Heart right ventricle (tissue), 16 donors: Measurements from ENCODE around the gene SELENOF. TPM values are rescaled to one million over a fixed set of nuclear protein-coding genes. Genes with fewer than 3 reads are reported as not detected.

ENCODE experiments used
- ATAC-seq, 8 donors: fragments of 200-7000 bp; cut with Tn5 transposase; one replicate each; pipeline ENCODE4 v1.9.1; 2020; ENCODE audit warnings: mild to moderate bottlenecking in 8 of 8, moderate library complexity in 8 of 8, moderate number of reproducible peaks in 1 of 8
- DNase-seq, 2 donors: peaks; one replicate each; pipeline ENCODE4 v3.0.0-alpha.2; 2020
- H3K27ac ChIP-seq, 10 donors: fragments of 200-600 bp; sonication (generic) in 2 of 10; one replicate each; pipeline versions ENCODE4 v1.5.0 to v1.8.0; 2020 to 2022; ENCODE audit warnings: mild to moderate bottlenecking in 3 of 10
- H3K27me3 ChIP-seq, 7 donors: fragments of 200-600 bp; one replicate each; pipeline ENCODE4 v1.8.0; 2021 to 2022; ENCODE audit warnings: mild to moderate bottlenecking in 2 of 7
- H3K36me3 ChIP-seq, 9 donors: fragments of 200-600 bp; sonication (generic) in 1 of 9; one replicate each; pipeline versions ENCODE4 v1.5.0 to v1.8.0; 2020 to 2022; ENCODE audit warnings: mild to moderate bottlenecking in 2 of 9
- H3K4me1 ChIP-seq, 9 donors: fragments of 200-600 bp; sonication (generic) in 1 of 9; one replicate each; pipeline versions ENCODE4 v1.5.0 to v1.8.0; 2020 to 2022; ENCODE audit warnings: mild to moderate bottlenecking in 4 of 9
- H3K4me3 ChIP-seq, 10 donors: fragments of 200-600 bp; sonication (generic) in 2 of 10; one replicate each; pipeline versions ENCODE4 v1.5.0 to v1.8.0; 2020 to 2022; ENCODE audit warnings: mild to moderate bottlenecking in 7 of 10, moderate library complexity in 2 of 10
- H3K9me3 ChIP-seq, 11 donors: fragments of 200-600 bp in 10 of 11; sonication (generic) in 2 of 11; one replicate each; pipeline versions ENCODE4 v1.5.0 to v1.8.0; 2013 to 2022; ENCODE audit warnings: mild to moderate bottlenecking in 2 of 11, control low read depth in 1 of 11, moderate library complexity in 1 of 11
- WGBS, 2 donors: extraction: QIAGEN DNeasy Blood & Tissue Kit; methylation state at CpG; one replicate each; pipeline ENCODE4 v1.1.7; 2013; ENCODE audit warnings: inconsistent platforms in 1 of 2; 5-methylcytosine and 5-hydroxymethylcytosine counted together
- intact Hi-C, 10 donors: fragments of 100-400 bp; cut with DNase I; formaldehyde crosslinking; loops; one replicate each; pipeline versions ENCODE4 v1.11.1 to v1.14.2; 2022
- polyA plus RNA-seq, 2 donors: library from polyadenylated mRNA; stranded (reverse); fragments of 200-250 nt; gene quantifications; one replicate each; pipeline ENCODE4 v1.2.3, GENCODE V29; 2013
- total RNA-seq, 10 donors: library from RNA; stranded (reverse); fragmentation: NEBNext Ultra II Directional in 3 of 10; extraction: Animal tissue kit (Norgen Biotek cat#: 25700) in 3 of 10; gene quantifications; one replicate each; pipeline versions ENCODE4 v1.2.1 to v1.2.4, GENCODE V29; 2021 to 2023
- TF ChIP-seq, protein P1 (sequence below), 9 donors: fragments of 200-600 bp; sonication (generic) in 2 of 9; IDR thresholded peaks; one replicate each; pipeline versions ENCODE4 v1.5.0 to v1.8.0; 2021 to 2022; ENCODE audit warnings: antibody characterized with exemption in 9 of 9, mild to moderate bottlenecking in 5 of 9, moderate library complexity in 1 of 9
- donor health status: Arrhythmogenic right ventricular cardiomyopathy.
- donor health status: ischemic (EF 13 %, LVEDD 7.1; RV severe dilation, severe dysfunction).
- donor health status: healthy with polysubstance abuse.
- donor health status: DM: no; HTN: yes; CAD: no.
- donor health status: DM: no; HTN: no; CAD: no.
- donor health status: ischemic (EF 25% LVEDD 6.9; RV normal size, moderate dysfunction).
- donor health status: ischemic (EF 25% LVEDD 5.7; RV mildly dilated, moderate dysfunction).
- donor health status: healthy.
- donor health status: DM: yes; HTN: yes; CAD: no.
- donor health status: Ischemic cardiomyopathy.
- donor health status: ischemic (EF 35%, LVEDD 5.7; RV mildly dilated, moderate dysfunction).
- donor health status: nonischemic (EF 11% LVEDD 7.7; RV severe dilation, severe dysfunction).
- donor health status: DM: yes; HTN: yes; CAD: no.
- donor health status: PGD.
- donor health status: ischemic (EF 29% LVEDD 5.4; RV normal size, mild dysfunction).
- donor health status: nonischemic (EF 23%, LVEDD 6.1; RV moderate dilation, normal function).

The SELENOF gene
- total and polyA plus RNA-seq, 12 donors = 48.2 to 104 (median 73.4) TPM

DNA sequence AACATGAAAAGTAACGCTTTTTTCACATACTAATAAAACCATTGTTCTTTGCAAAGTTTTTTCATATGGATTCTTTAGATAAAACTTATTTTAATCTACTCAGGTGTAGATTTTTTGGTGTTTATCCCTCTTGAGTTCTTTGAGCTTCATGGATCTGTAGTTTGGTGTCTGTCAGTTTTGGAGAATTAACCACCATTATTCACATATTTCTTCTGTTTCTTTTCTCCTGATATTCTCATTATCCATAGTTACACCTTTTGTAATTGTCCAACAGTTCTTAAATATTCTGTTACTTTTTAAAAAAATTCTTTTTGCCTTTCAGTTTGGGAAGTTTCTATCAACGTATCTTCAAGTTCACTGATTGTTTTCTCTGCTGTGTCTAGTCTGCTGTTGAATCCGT is 19.1 kb upstream of the SELENOF start:
- intact Hi-C loops = no loop called here
- H3K4me3 ChIP-seq = no peak overlapping the region

DNA sequence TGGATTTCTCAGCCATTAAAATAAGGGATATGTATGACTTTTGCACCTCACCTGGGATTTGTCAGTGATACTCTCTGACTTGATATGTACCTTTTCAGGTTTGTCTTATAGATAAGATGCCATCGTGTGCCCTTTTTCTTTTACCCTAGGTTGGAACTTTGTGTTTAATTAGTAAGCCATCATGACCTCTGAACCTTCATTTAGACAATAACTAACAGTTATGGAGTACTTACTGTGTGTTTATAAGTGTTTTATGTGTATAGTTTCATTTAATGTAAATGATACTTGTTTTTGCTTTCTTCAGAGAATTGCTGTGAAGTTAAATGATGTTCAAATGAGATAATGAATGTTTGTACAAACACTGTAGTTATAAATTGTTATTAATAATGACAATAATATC is 14.9 kb upstream of the SELENOF start:
- no peak for ATAC-seq
- intact Hi-C loops = no loop called here
- 49 to 58% methylated on average over 1 of the region's 1 CpG for WGBS, 2 donors

More for the DNA sequence above, 19.1 kb upstream of the SELENOF start:
- Histone ChIP-seq H3K27me3 (no peaks in the 10 kb centered on the region), H3K27ac (no peak overlapping the region), H3K36me3 (no peaks in the 10 kb centered on the region), H3K9me3 (no peaks in the 10 kb centered on the region), H3K4me1 (peaks cover 0 to 6% (median 0%) of the 10 kb centered on the region in 9 donors)
- DNase-seq (no peak), ATAC-seq (no peak)
- TF ChIP-seq, protein P1, sequence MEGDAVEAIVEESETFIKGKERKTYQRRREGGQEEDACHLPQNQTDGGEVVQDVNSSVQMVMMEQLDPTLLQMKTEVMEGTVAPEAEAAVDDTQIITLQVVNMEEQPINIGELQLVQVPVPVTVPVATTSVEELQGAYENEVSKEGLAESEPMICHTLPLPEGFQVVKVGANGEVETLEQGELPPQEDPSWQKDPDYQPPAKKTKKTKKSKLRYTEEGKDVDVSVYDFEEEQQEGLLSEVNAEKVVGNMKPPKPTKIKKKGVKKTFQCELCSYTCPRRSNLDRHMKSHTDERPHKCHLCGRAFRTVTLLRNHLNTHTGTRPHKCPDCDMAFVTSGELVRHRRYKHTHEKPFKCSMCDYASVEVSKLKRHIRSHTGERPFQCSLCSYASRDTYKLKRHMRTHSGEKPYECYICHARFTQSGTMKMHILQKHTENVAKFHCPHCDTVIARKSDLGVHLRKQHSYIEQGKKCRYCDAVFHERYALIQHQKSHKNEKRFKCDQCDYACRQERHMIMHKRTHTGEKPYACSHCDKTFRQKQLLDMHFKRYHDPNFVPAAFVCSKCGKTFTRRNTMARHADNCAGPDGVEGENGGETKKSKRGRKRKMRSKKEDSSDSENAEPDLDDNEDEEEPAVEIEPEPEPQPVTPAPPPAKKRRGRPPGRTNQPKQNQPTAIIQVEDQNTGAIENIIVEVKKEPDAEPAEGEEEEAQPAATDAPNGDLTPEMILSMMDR (IDR thresholded peaks at IDR 0.05) = no peak
- WGBS, 2 donors = 95 to 96% methylated on average over 3 of the region's 3 CpGs

DNA sequence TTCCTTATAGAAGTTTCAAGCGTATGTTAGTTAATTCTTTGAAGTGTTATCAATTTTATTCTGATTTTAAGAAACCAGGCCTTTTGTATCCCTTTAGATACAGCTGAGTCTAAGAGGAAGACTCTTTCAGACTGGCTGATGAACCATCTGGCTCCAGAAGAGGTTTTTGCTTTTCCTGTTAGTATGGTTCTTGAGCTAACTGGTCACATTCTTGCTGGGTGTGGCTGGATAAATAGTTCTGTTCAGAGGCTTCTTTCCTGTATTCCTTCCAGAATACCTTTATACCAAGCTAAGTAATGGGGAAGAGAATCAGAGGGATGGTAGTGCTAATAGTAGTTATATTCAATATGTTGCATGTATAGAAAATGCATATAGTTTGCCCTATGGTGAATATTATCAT is 13.0 kb upstream of the SELENOF start:
- no peaks in the 10 kb centered on the region for H3K27me3 ChIP-seq
- intact Hi-C loops = no loop called here
- peaks cover 0 to 39% (median 6%) of the 10 kb centered on the region in 11 donors for H3K9me3 ChIP-seq
- TF ChIP-seq, protein P1 (IDR thresholded peaks at IDR 0.05) = no peak
- no peak for DNase-seq
- no peaks in the 10 kb centered on the region for H3K36me3 ChIP-seq
- H3K4me3 ChIP-seq = no peak overlapping the region
- peaks cover 0 to 10% (median 0%) of the 10 kb centered on the region in 9 donors for H3K4me1 ChIP-seq
- ATAC-seq = no peak
- WGBS, 2 donors = 97 to 100% methylated on average over 1 of the region's 1 CpG
- no peak overlapping the region for H3K27ac ChIP-seq

More for the DNA sequence above, 14.9 kb upstream of the SELENOF start:
- H3K27ac ChIP-seq = no peak overlapping the region
- H3K27me3 ChIP-seq = no peaks in the 10 kb centered on the region
- H3K9me3 ChIP-seq = peaks cover 0 to 20% (median 0%) of the 10 kb centered on the region in 11 donors
- no peak for DNase-seq
- H3K4me1 ChIP-seq = peaks cover 0 to 10% (median 0%) of the 10 kb centered on the region in 9 donors
- TF ChIP-seq, protein P1 (IDR thresholded peaks at IDR 0.05) = no peak
- no peaks in the 10 kb centered on the region for H3K36me3 ChIP-seq
- H3K4me3 ChIP-seq = no peak overlapping the region

DNA sequence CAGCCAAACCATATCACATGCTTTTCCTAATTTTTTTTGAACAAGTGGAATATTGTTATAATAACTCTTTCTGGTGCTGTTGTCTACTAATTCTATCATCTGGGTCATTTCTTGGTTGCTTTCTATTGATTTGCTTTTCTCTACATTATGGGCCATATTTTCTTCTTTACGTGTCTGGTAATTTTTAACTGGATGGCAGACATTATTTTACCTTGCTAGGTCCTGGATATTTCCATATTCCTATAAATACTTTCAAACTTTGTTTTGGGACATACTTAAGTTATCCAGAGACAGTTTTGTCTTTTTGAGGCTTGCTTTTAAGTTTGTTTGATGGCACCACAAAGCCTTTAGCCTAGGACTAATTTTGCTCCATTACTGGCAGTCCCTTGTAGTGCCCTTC is 11.8 kb upstream of the SELENOF start:
- Histone ChIP-seq H3K4me1 (peaks cover 0 to 10% (median 0%) of the 10 kb centered on the region in 9 donors), H3K27me3 (no peaks in the 10 kb centered on the region), H3K4me3 (no peak overlapping the region), H3K27ac (no peak overlapping the region), H3K9me3 (peaks cover 0 to 47% (median 6%) of the 10 kb centered on the region in 11 donors), H3K36me3 (no peaks in the 10 kb centered on the region)
- intact Hi-C loops = no loop called here
- 97 to 100% methylated on average over 1 of the region's 1 CpG for WGBS, 2 donors
- TF ChIP-seq, protein P1 (IDR thresholded peaks at IDR 0.05) = no peak
- no peak for ATAC-seq
- no peak for DNase-seq
